ENCODE measurements around the gene AIFM3.
"Not testable (repeated sequence)": the region's sequence is repeated elsewhere in the genome, so short reads cannot be mapped to it uniquely, and the experiment has no call there.

Gene AIFM3

DNA sequence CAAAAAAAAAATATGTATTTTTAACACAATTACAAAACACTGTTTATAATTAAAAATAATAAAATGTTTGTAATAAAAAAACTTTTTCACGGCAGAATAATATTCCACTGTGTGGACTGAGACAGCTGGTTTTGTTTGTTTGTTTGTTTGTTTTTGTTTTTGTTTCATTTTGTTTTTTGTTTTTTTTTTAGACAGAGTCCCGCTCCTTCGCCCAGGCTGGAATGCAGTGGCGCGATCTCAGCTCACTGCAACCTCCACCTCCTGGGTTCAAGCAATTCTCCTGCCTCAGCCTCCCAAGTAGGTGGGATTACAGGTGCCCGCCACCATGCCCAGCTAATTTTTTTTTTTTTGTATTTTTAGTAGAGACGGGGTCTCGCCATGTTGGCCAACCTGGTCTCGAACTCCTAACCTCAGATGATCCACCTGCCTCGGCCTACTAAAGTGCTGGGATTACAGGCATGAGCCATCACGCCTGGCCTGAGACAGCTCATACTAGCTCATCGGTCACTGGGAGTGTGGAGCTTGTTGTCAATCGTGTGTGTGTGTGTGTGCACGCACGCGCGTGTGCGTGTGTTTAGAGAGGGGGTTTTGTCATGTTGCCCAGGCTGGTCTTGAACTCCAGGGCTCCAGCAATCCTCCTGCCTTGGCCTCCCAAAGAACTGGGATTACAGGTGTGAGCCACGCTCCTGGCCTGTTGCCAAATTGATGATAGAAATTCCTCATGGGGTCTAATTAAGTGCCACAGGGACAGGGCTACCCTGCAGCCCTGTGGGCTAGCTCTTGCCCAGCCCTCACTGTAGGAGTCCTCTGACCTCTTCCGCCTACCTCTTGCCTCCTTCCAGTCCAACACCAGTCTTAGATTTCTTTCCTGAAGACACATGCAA is 7.2 kb upstream of the AIFM3 start:
- DNase-seq (no peak), ATAC-seq (no peak)

DNA sequence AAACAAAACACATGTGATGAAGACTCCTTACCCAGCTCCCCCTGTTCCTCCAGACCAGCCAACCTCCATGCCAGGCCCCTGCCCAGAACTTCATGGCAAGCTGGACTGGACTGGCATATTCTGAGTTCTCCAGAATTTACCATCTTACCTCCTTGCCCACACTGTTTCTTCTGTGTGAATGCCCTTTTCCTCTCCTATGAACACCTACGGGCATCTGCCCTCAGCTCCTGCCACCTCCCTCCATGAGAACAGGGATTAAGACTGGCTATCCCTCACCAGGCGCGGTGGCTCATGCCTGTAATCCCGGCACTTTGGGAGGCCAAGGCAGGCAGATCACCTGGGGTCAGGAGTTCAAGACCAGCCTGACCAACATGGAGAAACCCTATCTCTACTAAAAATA is 6.4 kb upstream of the AIFM3 start:
- ATAC-seq (no peak), DNase-seq (no peak)

DNA sequence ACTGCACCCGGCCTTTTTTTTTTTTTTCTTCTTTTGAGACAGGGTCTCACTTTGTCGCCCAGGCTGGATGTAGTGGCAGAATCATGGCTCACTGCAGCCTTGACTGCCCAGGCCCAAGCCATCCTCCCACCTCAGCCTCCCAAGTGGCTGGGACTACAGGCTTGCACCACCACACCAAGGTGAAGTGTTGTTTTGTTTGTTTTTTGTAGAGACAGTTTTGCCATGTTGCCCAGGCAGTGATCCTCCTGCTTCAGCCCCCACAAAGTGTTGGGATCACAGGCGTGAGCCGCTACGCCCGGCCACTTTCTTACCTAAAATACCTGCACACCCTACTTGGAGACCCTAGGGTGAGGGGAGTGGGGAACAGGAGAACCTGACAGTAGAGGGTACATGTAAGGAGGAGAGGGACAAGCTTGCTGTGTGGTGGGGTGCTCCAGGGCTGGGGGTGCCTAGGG is 4.5 kb upstream of the AIFM3 start:
- ATAC-seq = no peak
- no peak for DNase-seq

DNA sequence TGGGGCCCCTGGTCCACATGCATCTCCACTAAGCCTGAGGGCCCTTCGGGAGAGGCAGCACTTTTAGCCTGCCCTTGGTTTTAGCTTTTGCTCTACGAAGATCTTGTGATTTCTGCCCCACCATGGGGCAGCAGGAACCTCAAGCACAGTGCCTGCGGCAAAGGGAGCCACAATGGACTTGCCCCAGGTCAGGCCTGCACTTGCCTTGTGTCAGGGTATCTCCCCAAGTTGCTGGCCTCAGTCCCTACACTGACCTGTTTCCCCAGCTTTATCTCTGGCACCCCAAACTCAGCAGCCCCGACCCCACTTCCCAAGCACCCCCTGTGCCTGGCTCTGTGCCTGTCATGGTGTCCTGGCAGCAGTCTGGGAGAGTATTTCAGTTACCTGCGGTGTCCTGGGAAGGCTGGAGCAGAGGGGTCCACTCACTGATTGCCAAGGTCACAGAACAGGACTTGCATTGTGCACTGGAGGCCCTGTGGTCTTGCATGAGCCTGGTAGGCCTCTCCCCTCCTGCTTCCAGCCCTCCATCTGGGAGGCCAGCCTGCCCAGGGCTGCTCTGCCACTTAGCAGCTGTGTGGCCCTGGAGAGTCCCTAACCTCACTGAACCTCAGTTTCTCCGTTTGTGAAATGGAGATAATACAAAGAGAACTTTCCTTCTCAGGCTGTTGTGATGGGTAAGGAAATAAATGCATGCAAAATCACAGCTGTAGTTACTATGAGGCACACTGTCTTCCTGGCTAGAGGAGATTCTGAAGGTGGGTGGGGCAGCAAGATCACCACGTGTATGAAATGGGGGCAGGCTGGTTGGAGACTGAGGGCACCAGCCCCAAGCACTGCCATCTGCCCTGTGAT is 3.6 kb upstream of the AIFM3 start:
- no peak for ATAC-seq
- DNase-seq = no peak

DNA sequence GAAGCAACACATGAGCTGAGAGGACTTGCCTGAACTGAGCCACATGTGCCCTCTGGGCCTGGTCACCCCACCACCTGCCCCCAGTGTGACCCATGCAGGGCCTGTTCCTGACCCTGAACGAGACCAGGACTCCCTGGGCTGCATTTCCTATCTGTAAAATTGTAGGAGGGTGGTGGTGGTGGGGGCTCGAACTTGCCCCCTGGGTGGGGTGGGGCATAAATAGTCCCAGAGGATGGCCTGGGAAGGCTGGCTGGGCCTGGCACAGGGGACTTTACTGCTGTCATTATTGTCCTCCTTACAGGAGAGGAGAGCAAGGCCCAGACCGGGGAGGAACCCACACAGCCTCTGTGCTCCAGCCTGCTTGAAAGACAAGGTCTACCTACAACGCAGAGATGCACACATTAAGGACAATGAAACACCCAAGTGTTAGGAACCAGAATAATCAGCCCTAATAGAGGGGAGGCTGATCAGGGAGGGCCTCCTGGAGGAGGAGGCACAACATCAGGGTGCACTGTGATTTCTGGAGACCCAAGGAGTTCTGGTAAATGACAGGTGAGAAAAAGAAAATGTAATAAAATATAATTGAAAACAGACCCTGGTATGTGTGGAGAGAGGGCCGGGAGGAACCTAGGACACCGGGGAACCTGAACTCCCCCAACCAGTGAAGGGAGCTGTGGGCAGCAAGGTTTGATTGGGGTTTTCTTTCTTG is 2.8 kb upstream of the AIFM3 start:
- DNase-seq = no peak
- peak; percentile 38 for ATAC-seq

DNA sequence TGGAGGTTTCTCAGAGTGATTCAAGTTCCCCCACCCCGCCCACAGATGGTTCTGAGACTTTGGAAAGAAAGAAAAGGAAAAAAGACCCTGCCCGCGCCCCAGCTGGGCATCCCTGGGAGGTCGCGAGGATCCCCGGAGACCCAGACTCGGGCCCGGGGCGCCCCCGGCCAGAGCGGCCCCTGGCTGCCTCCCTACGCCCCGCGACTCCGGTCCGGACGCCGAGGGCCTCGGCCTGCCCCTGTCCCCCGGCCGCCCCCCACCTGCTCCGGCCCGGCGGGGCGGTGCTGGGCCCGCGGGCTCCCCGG is 2.3 kb upstream of the AIFM3 start:
- DNase-seq = peak; percentile 42
- no peak for ATAC-seq

DNA sequence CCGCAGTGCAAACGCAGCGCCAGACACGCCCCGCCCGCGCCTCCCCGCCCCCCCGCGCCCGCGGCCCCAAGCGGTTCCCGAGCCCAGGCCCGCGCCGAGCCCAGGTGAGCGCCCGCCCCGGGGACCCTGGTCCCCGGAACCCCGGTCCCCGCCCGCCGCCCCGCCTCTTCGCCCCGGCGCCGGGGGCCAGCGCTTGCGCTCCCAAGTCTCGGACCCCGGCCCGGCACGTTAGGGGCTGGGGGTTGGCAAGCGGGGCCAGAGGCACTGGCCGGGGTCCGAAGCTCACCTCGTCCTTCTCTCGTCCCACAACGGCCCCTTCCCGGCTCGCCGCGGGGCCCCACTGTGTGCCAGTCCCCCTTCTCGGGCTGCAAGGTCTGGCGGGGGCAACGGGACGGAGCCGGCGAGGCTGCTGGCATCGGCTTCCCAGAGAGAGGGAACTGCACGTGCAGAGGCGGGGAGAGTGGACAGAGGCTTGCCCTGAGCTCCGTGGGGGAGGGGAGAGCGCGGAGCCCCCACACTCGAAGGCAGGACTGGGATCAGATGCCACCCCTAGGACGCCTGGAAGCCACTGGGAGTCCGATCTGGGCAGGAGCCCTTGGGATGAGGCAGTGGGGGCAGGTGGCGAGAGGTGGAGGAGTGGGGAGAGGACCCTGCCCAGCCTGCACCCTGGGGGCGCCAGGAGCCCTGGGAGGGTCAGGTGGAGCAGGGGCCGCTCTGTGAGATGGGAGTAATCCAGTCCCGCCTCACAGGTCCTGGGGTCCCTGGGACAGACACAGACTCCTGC is 1.8 kb upstream of the AIFM3 start:
- no peak for DNase-seq
- ATAC-seq = peak; percentile 2

DNA sequence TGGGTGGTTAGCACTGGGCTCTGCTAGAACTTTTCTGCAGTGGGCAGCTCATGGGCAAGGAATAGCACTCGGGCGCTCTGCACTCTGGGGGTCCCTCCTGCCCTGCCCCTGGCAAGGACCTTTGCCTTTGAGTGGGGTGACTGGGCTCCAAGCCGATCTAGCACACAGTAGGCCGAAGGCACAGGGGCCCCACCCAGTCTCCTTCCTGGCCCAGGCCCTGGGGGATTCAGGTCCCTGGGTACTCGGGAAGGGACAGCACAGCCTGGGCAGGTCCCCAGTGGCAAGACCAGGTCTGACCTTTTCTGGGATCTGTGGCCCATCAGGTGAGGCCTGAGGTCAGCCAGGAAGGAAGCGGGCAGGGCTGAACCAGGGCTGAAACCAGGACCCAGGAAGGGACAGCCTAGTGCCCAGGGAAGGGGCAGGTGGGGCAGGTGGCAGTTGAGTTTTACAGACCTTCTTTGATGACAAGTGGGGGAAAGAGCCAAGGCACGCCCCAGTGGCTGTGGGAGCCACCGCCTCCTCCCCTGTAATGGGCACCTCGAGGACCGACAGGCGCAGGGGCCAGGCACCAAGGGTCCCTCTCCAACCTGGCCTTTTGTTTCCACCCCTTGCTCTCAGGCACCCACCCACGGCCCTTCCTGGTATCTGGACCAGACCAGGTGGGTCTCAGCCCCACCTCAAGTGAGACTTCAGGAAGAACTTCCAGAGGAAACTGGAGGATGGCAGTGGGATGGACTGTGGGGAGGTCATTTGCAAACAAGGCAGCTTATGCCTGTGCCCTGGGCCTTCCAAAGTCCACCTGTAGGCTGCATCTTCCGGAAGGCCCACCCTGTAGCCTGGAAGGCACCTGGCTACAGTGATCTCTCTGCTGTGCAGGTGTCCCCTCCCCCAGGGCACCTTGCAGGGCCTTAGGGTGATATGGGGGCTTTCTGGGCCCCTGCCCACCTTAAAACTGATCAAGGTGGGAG is 883 bp upstream of the AIFM3 start:
- ATAC-seq (no peak), DNase-seq (no peak)

DNA sequence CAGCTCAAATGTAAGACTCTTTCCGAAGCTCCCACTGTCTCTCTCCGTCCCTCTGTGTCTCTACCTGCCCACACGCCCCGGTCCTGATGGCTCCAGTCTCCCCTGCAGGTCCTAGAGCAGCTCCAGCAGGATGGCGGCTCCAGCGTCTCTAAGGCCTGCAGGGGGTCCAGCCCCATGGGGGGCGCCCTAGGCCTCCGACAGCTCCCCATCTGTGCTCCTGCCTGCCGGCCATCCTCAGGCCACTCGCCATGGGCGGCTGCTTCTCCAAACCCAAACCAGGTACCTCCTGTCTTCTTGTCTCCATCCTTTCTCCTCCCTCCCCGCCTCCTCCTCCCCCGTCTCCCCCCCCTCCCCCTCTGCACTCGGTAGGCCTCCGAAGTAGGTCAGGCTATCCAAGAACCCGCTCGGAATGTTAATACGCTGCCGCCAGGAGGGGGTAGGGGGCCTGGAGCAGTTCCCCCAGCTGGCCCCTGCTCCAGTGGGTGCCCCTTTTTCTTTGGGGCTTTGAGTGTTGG is 699 bp downstream of the AIFM3 start:
- ATAC-seq (no peak), DNase-seq (no peak)

DNA sequence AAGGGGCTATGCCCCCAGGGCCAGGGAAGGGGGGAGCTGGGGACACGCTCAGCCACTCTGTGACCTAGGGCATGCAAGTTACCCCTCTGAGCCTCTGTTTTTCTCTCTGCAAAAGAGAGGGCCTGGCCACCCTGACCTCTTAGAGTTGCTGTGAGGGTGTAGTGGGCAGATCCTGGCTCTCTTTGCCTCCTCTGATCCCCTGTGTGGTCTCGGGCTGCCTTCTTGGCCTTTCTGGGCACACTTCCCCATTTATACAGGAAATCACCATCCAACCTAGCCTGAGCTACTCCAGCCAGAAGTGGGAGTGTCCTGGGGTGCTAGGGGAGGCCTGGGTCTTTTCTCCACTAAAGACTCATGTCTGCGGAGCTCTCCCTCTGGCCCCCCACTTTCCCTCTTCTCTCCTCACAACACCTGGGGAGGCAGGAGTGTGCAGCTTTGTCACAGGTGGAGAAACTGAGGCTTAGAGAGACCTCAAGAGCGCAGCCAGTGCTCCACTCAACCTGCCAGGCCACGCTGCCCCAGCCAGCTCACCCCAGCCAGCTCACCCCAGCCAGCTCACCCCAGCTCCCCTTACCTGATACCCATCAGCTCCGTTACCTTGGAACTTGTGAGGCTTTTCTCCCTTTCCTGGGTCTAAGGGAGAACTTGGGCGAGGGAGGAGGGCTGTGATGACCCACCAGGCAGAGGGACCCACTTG is 1.4 kb downstream of the AIFM3 start:
- DNase-seq (no peak), ATAC-seq (no peak)

DNA sequence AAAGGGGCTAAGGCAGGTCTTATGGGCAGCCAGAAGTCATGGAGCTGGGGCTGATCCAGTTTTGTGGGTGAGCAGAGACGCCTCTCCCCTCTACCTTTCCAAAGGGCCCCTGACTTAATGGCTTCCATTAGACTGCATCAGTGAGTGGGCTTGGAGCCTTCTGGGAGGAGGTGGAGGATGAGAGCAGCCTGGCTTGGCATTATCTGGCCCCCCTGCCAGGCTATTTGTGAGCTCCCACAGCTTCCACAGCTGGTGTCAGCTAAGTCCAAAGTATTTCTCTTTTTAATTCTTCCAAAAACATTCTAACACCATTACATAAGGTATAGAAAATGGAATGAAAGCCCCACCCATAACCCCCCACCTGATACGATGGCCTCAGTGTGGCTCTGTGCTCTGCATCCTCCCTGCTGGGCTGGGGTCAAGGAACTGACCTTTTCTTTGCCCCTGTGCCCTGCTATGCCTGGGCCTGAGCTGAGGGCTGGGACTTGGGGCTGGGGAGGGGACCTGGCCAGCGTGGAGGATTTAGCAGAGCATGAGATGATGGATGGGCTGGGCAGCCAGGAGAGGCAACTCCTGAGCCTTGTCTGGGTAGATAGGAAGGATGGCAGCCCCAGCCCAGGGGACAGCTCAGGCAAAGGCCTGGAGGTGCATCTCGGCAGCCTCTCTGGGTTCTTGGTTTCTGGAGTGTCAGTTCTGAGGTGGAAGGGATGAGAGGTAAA is 4.0 kb downstream of the AIFM3 start:
- no peak for DNase-seq
- ATAC-seq = no peak

DNA sequence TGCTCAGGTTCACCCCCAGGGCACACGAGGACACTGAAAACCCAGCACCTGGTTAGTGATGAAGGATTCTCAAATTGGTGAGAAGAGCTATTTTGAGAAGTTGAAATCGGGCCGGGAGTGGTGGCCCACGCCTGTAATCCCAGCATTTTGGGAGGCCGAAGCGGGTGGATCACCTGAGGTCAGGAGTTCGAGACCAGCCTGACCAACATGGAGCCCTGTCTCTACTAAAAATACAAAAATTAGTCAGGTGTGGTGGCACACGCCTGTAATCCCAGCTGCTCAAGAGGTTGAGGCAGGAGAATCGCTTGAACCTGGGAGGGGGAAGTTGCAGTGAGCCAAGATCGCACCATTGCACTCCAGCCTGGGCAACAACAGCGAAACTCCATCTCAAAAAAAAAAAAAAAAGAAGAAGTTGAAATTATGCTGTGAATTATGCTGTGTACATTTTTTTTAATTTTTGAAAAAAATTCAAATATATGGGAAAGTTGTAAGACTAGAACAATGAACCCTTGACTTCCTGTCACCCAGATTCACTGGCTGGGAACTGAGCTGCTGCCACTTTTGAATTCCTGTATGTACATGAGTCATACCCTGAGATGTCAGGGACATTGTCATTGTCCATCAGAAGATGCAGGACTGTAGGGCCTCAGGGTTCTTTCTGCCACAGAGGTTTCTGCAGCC is 5.1 kb downstream of the AIFM3 start:
- not testable (repeated sequence) for DNase-seq, ATAC-seq

DNA sequence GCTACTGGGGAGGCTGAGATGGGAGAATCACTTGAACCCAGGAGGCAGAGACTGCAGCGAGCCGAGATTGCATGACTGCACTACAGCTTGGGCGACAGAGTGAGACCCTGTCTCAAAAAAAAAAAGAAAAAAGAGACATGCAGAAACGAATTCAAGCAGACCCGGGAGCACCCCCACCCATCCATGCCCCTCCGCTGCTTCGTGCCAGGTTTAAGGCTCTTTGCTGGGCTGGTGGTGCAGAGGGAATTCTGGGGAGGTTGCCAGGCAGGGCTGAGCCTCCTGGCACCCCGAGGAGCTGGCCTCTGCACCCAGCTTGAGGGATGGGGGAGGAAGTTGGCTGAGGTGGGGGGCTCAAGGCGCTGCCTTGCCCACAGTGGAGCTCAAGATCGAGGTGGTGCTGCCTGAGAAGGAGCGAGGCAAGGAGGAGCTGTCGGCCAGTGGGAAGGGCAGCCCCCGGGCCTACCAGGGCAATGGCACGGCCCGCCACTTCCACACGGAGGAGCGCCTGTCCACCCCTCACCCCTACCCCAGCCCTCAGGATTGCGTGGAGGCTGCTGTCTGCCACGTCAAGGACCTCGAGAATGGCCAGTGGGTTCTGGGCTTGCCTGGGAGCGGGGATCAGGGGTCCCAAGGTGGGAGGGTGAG is 6.0 kb downstream of the AIFM3 start:
- DNase-seq = no peak
- no peak for ATAC-seq

DNA sequence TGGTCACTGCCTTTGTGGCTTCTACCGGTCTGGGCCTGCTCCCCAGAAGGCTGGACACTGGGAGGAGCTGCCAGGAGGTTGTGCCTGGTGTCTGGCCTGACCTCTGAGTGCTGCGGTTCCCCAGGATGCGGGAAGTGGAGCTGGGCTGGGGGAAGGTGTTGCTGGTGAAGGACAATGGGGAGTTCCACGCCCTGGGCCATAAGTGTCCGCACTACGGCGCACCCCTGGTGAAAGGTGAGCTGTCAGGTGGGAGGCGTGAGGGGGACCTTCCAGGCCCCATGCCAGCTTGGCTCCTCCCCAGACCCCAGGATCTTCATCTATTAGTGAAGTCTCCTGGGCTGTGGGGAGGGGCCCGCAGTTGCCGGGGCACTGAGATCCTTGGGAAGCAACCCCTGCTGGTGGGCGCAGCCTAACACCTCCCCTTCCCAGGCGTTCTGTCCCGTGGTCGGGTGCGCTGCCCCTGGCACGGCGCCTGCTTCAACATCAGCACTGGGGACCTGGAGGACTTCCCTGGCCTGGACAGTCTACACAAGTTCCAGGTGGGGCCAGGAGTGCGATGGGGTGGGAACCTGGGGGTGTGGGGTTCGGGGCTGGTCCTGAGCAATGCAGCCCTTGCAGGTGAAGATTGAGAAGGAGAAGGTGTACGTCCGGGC is 6.7 kb downstream of the AIFM3 start:
- ATAC-seq = no peak
- no peak for DNase-seq

DNA sequence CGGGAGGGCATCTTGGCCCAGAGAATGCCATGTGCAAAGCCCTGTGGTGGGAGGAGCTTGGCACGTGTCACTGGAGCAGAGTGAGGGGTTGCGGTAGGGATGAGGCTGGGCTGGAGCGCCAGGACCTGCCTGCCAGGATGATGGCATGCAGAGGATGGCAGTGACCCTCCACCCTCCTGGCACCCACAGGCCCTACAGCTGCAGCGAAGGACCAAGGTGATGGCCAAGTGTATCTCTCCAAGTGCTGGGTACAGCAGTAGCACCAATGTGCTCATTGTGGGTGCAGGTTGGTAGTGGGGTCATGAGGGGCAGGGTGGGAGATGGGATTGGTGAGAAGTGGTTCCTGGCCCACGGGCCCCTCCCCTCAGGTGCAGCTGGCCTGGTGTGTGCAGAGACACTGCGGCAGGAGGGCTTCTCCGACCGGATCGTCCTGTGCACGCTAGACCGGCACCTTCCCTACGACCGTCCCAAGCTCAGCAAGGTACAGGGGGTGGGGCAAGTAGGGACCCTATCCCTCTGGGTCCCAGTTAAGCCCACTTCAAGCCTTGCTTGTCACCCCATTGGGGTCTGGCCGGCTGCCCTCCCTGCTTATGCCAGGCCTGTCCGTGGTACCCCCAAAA is 7.4 kb downstream of the AIFM3 start:
- DNase-seq (no peak), ATAC-seq (no peak)

DNA sequence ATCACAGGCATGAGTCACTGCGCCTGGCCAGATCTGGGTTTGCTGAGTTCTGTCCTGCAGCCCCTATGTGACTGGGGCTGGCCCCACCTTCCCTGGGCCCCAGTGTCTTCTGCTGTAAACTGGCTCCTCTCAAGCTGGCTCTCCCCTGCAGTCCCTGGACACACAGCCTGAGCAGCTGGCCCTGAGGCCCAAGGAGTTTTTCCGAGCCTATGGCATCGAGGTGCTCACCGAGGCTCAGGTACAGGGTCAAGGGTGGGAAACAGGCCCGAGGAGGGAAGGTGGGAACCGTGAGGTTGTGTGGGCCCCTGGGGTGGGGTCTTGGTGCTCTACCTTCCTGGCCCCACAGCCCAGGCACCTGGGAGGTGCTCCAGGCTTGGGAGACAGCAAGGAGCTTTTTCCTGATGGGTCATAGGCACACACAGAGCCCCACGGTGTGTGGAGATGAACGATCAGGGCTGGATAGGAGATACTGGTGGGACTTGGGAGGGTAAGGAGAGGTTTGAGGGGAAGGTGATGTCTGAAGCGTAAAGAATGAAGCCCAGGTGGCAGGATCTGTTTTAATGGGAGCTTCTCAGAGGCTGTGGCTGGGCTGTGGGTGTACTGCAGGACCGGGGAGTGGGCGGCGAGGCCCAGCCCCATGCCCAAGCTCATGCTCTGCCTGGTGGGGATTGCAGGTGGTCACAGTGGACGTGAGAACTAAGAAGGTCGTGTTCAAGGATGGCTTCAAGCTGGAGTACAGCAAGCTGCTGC is 8.7 kb downstream of the AIFM3 start:
- no peak for ATAC-seq
- DNase-seq = no peak

All from stimulated activated naive CD8-positive, alpha-beta T cell treated with anti-CD3 and anti-CD28 coated beads, Interleukin-15, Interleukin-2, amounts not matched to agents 100 U/mL and 50 U/mL, for 24 hours (primary cell).